Activated T-helper 1 cell treated with anti-CD3 and anti-CD28 coated beads, Interleukin-2, amount 50 U/mL, for 16 hours (primary cell): ENCODE results near the gene GLB1L2.

Experiments
- DNase-seq, 2 donors: peaks; one replicate each; pipeline ENCODE4 v3.0.0-alpha.2; 2020; ENCODE audit warnings: low read depth in 1 of 2, low spot score in 1 of 2

GLB1L2 gene

DNA sequence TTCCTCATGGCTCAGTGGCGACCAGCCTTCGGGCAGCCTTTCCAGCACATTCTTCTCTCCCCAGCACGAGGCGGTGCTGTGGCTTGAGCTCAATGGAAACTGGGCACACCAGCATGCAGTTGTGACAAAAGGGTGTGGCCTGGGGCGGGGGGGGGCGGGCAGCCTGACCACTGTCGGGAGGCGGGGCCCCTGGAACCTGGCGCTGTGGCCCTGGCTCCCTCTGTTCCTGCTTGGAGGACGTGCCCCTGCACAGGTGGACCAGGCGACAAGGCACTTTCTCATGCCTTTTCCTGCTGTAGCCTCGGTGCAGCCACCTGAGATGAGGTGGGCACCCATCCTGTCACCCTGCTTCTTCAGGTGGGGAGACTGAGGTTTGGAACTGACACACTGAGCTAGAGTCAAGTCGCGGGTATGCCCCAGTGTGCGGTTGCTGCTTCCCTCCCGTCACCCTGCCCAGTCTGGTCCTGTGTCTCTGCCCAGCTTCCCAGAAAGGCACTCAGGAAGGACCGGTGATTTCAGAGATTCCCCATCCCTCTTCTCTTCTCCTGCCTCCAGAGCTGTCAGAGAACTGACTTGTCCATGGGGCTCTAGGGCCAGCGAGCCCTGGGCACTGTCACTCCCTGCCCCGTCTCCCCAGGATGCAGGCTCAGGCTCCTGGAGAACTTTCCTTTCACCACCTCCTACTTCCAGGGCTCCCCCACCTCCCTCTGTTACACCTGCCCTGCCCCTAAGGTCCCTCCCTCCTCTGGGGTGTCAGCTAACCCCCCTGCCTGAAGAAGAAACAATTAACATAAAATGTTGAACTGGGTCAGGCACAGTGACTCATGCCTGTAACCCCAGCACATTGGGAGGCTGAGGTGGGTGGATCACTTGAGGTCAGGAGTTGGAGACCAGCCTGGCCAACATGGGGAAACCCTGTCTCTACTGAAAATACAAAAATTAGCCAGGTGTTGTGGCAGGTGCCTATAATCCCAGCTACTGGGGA is 70.3 kb downstream of the GLB1L2 start:
- no peak for DNase-seq

GRCh38 chr11:134402910-134403309 is 71.1 kb downstream of the GLB1L2 start:
- DNase-seq: no peak

DNA sequence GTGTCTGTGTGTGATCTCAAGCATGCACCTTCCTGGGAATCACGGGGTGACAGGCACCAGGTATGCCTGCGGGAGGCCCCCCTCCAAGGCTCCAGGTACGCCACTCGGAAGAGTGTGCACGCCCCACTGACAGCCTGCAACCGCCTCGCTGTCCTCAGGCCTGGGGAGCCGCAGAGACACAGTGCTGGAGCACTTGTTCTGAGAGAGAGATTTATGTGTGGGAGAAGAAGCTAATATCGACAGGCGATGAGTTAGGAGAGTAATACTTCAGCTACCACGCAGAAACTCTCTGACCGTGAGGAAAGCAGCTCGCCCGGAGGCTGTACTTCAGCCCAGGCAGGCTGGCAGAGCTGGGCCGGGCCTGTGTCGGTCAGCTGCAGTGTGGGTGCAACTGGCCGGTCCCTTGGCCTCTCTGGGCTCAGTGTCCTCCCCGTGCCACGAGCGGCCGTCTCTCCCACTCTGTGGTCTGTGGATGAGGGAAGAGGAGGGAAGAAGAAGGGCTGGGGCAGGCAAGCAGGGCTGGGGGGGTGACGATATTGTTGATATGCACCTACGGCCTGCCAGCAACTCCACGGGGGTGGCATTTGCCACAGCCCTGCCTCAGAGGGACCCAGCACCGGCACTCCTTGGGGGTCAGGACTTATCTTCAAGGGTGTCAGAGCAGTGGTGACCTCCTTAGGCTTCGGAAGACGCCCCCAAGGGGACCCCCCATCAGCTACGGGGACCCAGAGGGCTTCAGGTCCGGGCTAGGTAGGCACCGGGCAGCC is 73.0 kb downstream of the GLB1L2 start:
- no peak for DNase-seq

DNA sequence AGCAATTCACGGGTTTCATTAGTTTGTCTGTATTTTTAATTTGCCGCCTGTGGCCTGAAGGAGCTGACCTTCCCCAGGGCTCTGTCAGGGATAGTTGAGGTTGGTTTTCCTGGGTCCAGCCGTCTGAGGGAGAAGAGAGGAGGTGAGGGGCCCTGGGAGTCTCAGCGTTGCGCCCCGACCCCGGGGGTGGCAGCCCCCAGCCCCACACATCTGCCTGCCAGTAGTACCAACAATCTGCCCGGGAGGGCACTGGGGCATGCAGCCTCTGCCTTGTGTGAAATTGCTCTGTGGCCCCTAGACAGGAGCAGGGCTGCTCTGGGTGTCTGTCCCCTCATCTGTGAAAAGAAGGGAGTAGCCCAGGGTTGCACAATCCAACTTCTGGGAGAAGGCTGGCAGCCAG is 73.6 kb downstream of the GLB1L2 start:
- no peak for DNase-seq

- DNase-seq: no peak
These were observed 74.1 kb downstream of the GLB1L2 start for GRCh38 chr11:134405841-134406240.

GRCh38 chr11:134406264-134407185 is 74.7 kb downstream of the GLB1L2 start:
- DNase-seq: no peak

- DNase-seq: no peak
These were observed 75.6 kb downstream of the GLB1L2 start for GRCh38 chr11:134407321-134407828.

DNA sequence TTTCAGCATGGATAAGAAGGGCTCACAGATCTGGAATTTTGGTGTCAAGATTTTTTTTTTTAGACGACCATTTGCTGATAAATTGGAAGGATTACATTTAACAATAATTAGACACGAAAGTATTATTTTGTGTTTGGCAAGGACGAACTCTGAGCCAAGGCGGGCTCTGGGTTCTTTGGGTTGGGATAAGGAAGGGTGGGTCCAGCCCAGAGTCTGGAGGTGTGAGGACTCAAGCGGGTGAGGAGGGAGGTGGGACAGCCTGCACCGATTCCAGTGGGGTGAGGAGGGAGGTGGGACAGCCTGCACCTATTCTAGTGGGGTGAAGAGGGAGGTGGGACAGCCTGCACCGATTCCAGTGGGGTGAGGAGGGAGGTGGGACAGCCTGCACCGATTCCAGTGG is 76.1 kb downstream of the GLB1L2 start:
- DNase-seq: no peak

DNA sequence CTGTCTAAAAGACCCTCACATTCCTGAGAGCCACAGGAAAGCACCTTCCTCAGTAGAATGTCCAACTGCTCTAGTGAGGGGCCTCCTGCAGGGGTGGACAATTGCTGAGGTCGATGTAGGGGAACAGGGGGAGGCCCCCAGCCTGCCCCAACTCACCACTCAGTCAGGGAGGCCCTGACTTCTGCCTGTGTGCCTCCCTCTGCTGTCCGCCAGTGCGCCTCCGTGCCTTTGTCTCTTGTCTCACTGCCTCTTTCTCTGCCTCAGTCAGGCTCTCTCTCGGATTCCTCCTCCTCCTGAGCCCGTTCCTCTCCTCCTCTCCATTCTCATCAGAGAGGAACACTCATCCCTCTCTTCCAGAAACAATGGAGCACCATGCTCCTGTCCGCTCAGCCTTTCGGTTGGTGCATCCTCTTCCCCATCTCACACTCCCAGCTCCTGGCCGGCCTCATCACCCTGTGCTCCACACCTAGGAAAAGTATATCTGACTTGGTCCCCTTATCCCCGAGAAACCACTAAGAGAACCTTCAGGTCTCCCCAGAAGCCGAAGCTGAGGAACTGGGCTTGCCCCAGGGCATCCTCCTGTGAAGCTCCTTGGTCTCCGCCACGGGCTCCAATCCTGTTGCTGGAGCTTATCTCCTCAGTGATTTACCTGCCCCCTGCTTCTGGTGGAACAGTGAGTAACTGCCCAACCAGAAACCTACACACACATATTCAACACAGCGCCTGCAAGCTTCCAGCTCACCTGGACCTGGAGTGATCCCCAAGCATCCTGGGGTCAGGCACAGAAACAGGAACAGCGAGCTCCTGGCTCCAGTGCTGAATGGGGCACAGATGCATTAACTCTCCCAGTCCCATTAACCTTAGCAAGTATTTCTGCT is 78.0 kb downstream of the GLB1L2 start:
- no peak for DNase-seq

- DNase-seq: no peak
These were observed 79.0 kb downstream of the GLB1L2 start for GRCh38 chr11:134410766-134411165.

DNA sequence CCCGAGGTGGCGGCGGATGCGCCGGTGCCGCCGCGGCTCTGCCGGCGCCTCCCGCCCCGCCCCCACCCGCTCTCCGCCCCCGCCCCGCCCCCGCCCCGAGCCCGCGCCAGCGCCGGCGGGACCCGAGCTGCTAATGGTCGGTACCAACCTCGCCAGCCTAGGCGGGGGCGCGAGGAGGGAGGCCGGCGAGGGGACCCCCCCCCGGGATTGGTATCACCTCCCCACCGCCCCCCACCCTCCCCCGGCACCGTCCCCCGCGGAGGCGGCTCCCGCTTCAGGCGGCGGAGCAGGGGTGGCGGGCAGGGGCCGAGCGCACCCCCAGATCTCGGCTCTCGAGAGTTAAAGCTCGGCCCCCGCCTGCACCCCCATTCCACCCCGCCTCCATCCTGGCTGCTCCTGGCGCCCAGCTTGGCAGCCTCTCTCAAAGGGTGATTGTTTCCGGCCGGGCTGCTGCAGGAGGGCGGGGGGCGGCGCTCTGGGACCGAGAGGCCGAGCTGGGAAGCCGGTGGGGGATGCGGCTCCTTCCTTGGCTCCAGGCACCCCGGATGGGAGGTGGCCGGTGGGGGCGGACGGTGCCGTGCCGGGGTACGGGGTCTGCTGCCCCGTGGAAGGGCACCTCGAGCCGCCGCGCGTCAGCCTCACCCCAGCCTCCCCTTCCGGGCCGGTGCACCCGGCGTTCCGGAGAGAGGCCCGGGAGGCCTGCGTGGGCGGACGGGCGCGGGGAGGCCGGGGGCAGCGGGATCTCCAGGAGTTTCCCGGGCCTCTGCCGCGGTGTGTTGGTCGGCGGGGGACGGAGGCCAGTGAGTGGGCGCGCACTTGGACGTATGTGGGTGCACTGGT is 80.6 kb downstream of the GLB1L2 start, which contains the start of gene B3GAT1:
Gene B3GAT1, minus strand, starts transcription at position 40 of the 840 bp plus-strand sequence. CDS start 24,583 bp downstream, outside the sequence.
- no peak for DNase-seq

DNA sequence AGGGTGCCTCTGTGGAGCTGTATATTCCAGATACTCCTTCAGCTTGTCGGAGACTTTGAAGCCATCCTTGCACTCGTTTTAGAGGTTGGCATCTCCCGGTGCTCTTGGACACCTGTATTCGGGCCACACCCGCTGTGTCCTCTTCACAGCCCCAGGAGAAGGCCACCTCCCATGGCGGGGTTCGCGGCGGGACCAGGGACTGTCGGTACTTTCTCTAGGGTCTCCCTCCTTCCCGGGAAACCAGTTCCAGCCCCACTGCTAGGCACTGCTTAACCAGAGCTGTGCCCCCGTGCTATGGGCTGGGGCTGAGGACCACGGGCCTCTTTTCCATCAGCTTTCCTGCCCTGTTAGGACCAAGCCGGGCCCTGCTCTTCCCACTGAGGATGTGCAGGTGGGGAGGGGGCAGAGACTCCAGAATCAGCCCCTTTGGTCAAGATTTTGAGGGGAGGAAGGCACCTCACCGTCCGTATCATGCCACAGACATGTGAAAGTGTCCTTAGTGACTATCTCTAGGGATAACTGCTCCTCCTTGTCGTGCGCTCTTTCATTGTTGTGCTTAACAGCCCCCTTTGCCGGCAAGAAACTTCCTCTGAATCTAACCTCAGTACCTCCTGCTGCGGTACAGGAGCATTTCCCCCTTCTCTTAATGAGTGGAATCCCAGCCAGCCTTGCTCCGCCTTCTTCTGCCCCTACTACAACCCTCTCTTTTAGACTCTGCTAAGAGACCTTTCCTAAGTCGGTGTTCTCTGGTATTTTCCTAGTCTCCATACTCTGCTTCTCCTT is 81.4 kb downstream of the GLB1L2 start:
- no peak for DNase-seq

- no peak for DNase-seq
These were observed 82.3 kb downstream of the GLB1L2 start for GRCh38 chr11:134413826-134414731.

- no peak for DNase-seq
These were observed 83.3 kb downstream of the GLB1L2 start for GRCh38 chr11:134414766-134415765.

DNA sequence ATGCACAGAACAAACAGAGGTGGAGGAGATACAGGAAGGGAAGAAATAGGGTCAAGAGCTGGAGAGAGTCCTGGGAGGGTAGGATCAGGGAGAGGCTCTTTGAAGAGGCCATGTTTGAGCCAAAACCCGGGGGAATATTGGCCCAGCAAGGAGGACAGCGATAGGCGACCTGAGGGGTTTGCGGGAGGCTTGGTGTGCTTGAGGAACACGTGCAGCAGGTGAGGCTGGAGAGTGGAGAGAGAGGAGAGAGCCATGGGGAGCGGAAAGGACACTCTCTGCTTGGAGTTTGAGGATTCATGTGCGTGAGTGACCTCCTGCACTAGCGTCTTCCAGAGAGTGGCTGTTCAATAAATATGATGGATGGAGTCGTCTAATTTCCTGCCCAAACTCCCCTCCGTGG is 84.9 kb downstream of the GLB1L2 start:
- no peak for DNase-seq
